Measurements from ENCODE around the gene LANCL1. TPM values are rescaled to one million over a fixed set of nuclear protein-coding genes. Genes with fewer than 3 reads are reported as not detected.
A peak's percentile ranks its signal among the peaks of the same experiment; 100 is the strongest.
"Not testable (repeated sequence)": the region's sequence is repeated elsewhere in the genome, so short reads cannot be mapped to it uniquely, and the experiment has no call there.

The LANCL1 gene
- total RNA-seq, 1 donor from 2014 or later: 63.0 TPM

GRCh38 chr2:210459407-210459806, 17.2 kb downstream of the LANCL1 start:
- DNase-seq: no peak

- no peak for DNase-seq
Observed at GRCh38 chr2:210458395-210458794, 18.2 kb downstream of the LANCL1 start.

- DNase-seq: no peak
Observed at GRCh38 chr2:210456571-210456970, 20.0 kb downstream of the LANCL1 start.

DNA sequence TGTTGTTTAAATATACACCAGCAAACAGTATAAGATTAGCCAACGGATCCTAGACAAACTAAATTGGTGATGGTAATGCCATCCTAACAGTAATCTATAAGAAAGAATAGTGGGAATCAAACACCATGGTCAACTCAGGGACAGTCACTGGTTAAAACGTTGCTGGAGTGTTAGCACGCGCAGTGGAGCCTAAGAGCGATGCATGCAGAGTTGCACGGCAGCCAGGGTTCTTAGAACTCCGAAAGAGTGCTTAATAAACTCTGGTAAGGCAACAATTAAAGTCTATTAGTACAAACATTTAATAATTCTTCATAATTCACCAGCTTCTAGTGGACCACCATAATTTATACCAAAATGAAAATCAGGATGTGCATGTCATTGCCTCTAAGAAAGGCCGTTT, 22.2 kb downstream of the LANCL1 start:
- DNase-seq: no peak

DNA sequence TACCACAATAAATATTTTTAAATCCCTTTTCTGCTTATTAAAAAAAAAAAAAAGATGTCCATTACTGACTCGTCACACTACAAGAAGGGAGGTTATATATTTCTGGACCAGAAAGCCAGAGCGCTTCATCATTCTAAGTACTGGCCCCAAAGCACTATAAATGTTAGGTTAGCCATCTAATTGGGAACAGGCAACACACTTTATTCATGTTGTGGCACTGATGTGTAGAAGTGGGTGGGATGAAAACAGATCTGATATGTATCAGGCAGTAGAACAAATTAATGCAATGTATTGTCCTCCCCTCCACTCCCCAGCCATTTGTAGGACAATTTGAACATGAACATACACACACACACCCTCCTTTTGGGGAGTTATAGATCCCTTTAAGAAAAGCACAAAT, 24.4 kb downstream of the LANCL1 start:
- DNase-seq: no peak

DNA sequence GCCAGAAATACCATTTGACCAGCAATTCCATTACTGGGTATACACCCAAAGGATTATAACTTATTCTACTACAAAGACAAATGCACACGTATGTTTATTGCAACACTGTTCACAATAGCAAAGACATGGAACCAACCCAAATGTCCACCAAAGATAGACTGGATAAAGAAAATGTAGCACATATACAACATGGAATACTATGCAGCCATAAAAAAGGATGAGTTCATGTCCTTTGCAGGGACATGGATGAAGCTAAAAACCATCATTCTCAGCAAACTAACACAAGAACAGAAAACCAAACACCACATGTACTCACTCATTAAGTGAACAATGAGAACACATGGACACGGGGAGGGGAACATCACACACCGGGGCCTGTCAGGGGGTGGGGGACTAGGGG, 25.6 kb downstream of the LANCL1 start:
- not testable (repeated sequence) for DNase-seq

DNA sequence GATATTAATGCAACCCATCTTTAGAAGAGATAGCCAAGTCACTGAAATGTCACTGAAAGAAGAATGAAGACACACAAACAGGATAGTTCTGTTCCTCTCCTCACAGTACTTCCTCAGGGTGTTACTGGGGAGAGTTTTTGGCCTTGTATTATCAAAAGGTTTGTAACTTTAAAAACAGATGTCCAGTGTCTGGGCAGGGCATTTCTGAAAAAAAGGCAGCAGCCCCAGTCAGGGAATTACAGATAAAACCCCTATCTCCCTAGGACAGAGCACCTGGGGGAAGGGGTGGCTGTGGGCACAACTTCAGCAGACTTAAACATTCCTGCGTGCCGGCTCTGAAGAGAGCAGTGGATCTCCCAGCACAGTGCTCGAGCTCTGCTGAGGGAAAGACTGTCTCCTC, 30.8 kb downstream of the LANCL1 start:
- no peak for DNase-seq

- no peak for DNase-seq
Observed at GRCh38 chr2:210445116-210445707, 31.3 kb downstream of the LANCL1 start.

- no peak for DNase-seq
Observed at GRCh38 chr2:210443527-210443926, 33.0 kb downstream of the LANCL1 start.

- DNase-seq: no peak
Observed at GRCh38 chr2:210442878-210443277, 33.7 kb downstream of the LANCL1 start.

GRCh38 chr2:210442457-210442856, 34.1 kb downstream of the LANCL1 start:
- DNase-seq: no peak

DNA sequence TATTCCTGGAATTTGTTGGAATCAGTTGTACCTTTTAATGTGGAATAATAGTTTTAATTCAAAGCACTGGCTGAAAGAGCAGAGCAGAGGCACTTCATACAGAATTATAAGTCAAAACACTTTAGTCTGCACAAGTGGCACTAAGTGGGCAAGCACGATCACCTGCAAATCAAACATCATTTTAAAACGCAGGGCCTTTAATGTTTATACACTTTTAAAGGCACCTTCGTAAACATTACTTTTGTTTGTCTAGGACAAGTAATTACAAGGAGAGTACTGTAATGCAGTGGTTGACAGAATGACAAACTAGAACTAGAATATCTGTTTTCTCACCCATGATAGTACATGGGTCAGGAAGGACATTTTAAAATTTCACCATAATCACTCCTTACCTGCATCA, 36.4 kb downstream of the LANCL1 start:
- no peak for DNase-seq

- DNase-seq: no peak
Observed at GRCh38 chr2:210435439-210435838, 41.1 kb downstream of the LANCL1 start.

DNA sequence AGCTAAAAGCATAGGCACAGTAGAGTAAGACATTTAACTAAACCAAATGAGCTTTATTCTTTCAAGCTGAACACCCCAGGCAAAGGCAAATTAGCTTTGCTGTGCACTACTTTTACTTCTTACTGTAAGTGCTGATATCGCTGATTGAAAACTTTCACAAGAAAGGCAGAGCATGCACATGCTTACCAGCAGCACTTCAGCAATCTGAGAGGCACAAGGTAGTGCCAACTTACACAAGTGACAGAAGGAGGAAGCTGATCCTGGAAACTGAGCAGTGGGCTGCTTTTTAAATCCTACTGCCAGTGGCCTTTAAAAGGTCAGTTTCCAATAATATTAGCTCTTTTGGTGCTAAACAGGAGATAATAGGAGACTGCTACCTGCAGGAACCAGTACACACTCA, 43.9 kb downstream of the LANCL1 start:
- DNase-seq: no peak

GRCh38 chr2:210429403-210430137, 47.0 kb downstream of the LANCL1 start:
- DNase-seq: no peak

DNA sequence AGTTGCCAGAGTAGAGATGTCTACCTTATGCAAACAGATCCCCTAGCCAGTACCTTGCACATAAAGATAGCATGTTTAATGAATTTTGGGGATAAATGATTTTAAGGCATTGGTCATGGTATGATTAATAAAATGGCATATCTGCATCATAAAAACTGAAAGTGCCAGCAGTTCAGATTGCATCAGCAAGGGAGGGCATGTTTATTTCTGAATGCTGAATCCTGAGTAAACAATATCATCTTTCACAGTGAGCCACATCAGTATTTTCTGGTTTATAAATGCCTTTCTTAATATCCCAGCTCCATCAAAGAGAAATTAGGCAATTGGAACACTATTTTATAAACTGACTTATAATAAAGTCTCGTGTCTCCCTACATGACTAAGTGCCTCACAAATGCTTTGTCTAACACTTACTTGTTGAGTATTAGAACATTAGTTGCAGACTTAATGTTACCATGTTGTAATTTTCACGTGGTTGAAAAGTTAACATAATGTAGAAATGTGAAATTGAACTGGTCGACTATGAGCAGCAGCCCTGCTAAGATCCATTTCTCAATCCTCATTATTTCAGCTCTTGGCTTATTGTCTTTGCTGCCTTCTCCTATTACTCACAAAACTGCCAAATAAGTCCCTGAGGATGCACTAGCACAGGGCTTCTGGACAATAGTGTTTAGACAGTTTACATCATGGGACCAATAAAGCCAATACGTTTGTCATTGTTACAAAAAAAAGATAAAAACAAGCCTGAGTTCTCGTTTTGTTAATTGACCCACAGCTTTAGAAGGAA, 48.0 kb downstream of the LANCL1 start:
- peak; percentile 62 for DNase-seq

GRCh38 chr2:210427309-210427708, 49.2 kb downstream of the LANCL1 start:
- DNase-seq: not testable (repeated sequence)

DNA sequence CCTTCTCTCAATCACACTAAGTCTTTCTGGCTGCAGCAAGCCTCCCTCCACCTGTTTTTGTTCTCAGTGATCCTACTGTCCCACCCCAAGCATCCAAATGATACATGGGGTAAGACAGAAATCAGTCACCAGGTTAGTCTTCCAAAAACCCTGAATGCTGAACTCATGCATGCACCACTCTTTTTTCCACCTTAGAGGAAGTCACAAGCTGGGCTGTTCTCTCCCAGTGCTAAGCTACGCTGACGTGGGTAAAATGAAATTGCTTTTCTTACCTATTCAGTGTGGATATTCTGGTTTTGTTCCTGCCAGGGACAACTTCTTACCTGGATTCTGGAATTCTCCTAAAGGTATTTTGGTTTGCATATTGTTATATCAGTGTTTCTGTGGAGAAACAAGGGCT, 54.2 kb downstream of the LANCL1 start:
- no peak for DNase-seq

GRCh38 chr2:210421916-210422315, 54.6 kb downstream of the LANCL1 start:
- DNase-seq: no peak

GRCh38 chr2:210412660-210413059, 63.9 kb downstream of the LANCL1 start:
- DNase-seq: no peak

- DNase-seq: no peak
Observed at GRCh38 chr2:210410542-210410941, 66.0 kb downstream of the LANCL1 start.

GRCh38 chr2:210399440-210400041, 77.0 kb downstream of the LANCL1 start:
- peak; percentile 71 for DNase-seq

DNA sequence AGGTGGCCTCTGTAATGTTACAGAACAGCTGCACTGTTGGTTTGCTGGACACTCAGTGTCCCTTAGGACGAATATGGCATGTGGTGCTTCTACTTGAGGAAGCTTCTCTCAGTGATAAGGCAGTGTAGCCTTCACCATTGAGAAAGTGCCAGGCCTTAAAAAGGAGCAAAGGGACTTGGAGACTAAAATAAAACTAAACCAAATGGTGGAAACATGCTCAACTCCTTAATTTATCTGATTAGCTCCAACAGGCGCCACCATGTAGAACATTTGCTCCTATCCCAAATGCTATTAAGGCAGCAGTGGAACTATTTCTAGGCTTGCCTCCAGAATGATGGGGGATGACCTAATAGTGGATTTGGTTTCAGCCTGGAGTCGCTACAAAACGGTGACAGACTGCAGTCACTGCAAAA, 84.1 kb downstream of the LANCL1 start:
- DNase-seq: peak; percentile 93

All from tongue (tissue), 2 donors.